ENCODE data around the gene RAB3GAP2. TPM values are rescaled to one million over a fixed set of nuclear protein-coding genes. Genes with fewer than 3 reads are reported as not detected.
A peak's percentile ranks its signal among the peaks of the same experiment; 100 is the strongest.

The RAB3GAP2 gene
- total and polyA plus RNA-seq, 2 of the 13 experiments (the other 11 are each of a cell fraction or from before 2014, with no cell fraction given) = 22.6 to 25.0 TPM

DNA sequence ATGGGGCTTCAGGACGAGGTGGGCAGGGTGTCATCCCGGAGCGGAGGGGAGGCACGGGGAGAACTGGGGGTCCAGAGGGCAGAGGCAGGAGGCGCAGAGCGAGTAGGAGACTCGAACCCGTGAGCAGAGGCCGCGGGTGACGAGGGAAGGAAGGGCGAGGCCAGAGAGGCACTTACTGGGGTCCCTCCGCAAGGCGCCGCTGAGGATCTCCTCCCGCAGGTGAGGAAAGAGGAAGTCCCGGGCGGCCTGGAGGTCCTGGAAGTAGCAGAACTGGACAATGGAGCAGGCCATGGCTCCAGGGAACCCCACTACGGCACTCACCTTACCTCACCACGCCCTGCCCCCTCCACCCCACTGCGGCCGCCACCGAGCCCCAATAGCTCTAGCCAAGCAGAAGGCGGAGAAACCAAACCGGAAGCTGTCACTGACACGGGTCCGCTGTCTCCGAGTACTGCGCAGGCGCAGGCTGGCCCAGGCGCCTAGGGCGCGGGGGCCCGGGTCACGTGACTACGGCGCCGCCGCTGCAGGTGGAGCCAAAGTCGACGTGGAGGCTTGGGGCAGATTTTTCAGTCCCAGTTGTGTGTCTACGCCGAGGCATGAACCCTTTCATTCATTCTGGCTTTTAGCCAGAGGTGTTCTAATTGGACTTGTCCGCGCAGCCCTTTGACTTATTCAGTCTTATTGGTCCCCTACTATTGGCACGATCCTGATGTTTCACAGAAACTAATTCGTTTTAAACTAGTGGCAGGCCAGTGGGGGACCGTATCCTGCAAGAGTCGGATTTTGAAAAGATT is at the start of gene RAB3GAP2 (continued):
- TF ChIP-seq HDAC6 (IDR thresholded peaks at IDR 0.05; ENCODE audit: low read depth, low read length) = no peak
- TF ChIP-seq ATF7-NPFF (CRISPR knock-in tag; IDR thresholded peaks at IDR 0.05; ENCODE audit: low read depth) = peak; percentile 87
- TF ChIP-seq ZNF256 (CRISPR knock-in tag; conservative IDR thresholded peaks at IDR 0.05) = 0 out of 2 replicates have a peak, but pooled peaks have one; percentile 62
- no peak for TF ChIP-seq NPAS2 (CRISPR knock-in tag; IDR thresholded peaks at IDR 0.05; ENCODE audit: borderline replicate concordance)
- TF ChIP-seq GABPB1 (CRISPR knock-in tag; IDR thresholded peaks at IDR 0.05) = peak; percentile 97
- TF ChIP-seq, protein P1, sequence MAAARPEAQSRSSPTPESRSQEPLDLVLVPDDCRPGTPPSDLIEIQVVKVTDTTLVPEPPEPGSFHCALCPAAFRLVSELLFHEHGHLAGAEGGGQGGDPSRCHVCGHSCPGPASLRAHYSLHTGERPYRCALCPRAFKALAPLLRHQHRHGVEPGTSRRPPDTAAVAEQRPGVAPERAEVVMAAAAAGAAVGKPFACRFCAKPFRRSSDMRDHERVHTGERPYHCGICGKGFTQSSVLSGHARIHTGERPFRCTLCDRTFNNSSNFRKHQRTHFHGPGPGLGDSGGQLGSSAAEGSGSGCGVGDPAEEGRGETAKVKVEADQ (CRISPR knock-in tag; IDR thresholded peaks at IDR 0.05; ENCODE audit: borderline replicate concordance) = no peak
- TF ChIP-seq STAG1 (CRISPR knock-in tag; IDR thresholded peaks at IDR 0.05) = no peak
- no peak for TF ChIP-seq ZNF17 (CRISPR knock-in tag; IDR thresholded peaks at IDR 0.05)
- TF ChIP-seq, protein P2, sequence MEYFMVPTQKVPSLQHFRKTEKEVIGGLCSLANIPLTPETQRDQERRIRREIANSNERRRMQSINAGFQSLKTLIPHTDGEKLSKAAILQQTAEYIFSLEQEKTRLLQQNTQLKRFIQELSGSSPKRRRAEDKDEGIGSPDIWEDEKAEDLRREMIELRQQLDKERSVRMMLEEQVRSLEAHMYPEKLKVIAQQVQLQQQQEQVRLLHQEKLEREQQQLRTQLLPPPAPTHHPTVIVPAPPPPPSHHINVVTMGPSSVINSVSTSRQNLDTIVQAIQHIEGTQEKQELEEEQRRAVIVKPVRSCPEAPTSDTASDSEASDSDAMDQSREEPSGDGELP (IDR thresholded peaks at IDR 0.05; ENCODE audit: borderline replicate concordance, low read depth) = peak; percentile 38; the same call in 1 of the 2 replicates
- peak; percentile 93 for TF ChIP-seq KAT8 (CRISPR knock-in tag; IDR thresholded peaks at IDR 0.05)
- TF ChIP-seq ZNF225 (CRISPR knock-in tag; IDR thresholded peaks at IDR 0.05) = peak; percentile 59; the same call in 1 of the 2 replicates
- no peak for TF ChIP-seq MIXL1 (CRISPR knock-in tag; IDR thresholded peaks at IDR 0.05)
- TF ChIP-seq YEATS4 (CRISPR knock-in tag; IDR thresholded peaks at IDR 0.05; ENCODE audit: borderline replicate concordance) = peak; percentile 60; the same call in 1 of the 2 replicates
- TF ChIP-seq ZHX1 (CRISPR knock-in tag; IDR thresholded peaks at IDR 0.05; ENCODE audit: low read depth) = no peak
- TF ChIP-seq SIN3B (IDR thresholded peaks at IDR 0.05; ENCODE audit: low read length) = no peak; the same call in 1 of the 2 replicates
- no peak for TF ChIP-seq GPN1 (CRISPR knock-in tag; IDR thresholded peaks at IDR 0.05; ENCODE audit: borderline replicate concordance)
- no peak for TF ChIP-seq PPARG (CRISPR knock-in tag; conservative IDR thresholded peaks at IDR 0.05)
- no peak for TF ChIP-seq SNRNP70 (IDR thresholded peaks at IDR 0.05; ENCODE audit: low read depth, low read length)
- no peak for TF ChIP-seq DBP (CRISPR knock-in tag; IDR thresholded peaks at IDR 0.05; ENCODE audit: not compliant biosample characterization)
- TF ChIP-seq, protein P3, sequence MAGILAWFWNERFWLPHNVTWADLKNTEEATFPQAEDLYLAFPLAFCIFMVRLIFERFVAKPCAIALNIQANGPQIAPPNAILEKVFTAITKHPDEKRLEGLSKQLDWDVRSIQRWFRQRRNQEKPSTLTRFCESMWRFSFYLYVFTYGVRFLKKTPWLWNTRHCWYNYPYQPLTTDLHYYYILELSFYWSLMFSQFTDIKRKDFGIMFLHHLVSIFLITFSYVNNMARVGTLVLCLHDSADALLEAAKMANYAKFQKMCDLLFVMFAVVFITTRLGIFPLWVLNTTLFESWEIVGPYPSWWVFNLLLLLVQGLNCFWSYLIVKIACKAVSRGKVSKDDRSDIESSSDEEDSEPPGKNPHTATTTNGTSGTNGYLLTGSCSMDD (CRISPR knock-in tag; IDR thresholded peaks at IDR 0.05) = no peak
- TF ChIP-seq ZNF788 (CRISPR knock-in tag; IDR thresholded peaks at IDR 0.05; ENCODE audit: borderline replicate concordance) = 0 out of 2 replicates have a peak, but pooled peaks have one; percentile 36
- peak; percentile 36; the same call in 1 of the 2 replicates for TF ChIP-seq NR0B2 (CRISPR knock-in tag; IDR thresholded peaks at IDR 0.05)
- TF ChIP-seq ZNF354B (CRISPR knock-in tag; IDR thresholded peaks at IDR 0.05) = peak; percentile 39; the same call in 1 of the 2 replicates
